Measurements from ENCODE around the gene SLC20A1.

- TF ChIP-seq ZFP3 (CRISPR knock-in tag; IDR thresholded peaks at IDR 0.05) (no peak), CSDC2 (CRISPR knock-in tag; IDR thresholded peaks at IDR 0.05) (no peak), ARNTL (CRISPR knock-in tag; IDR thresholded peaks at IDR 0.05; ENCODE audit: borderline replicate concordance, low read depth) (no peak), CREB5 (CRISPR knock-in tag; IDR thresholded peaks at IDR 0.05; ENCODE audit: low read depth) (no peak), PATZ1 (CRISPR knock-in tag; IDR thresholded peaks at IDR 0.05; ENCODE audit: borderline replicate concordance) (no peak), TSHZ2 (CRISPR knock-in tag; IDR thresholded peaks at IDR 0.05) (no peak)
Measured at GRCh38 chr2:112644155-112644932, 1.4 kb upstream of the SLC20A1 start.
